ENCODE data around the gene ABI3BP.

ABI3BP gene

DNA sequence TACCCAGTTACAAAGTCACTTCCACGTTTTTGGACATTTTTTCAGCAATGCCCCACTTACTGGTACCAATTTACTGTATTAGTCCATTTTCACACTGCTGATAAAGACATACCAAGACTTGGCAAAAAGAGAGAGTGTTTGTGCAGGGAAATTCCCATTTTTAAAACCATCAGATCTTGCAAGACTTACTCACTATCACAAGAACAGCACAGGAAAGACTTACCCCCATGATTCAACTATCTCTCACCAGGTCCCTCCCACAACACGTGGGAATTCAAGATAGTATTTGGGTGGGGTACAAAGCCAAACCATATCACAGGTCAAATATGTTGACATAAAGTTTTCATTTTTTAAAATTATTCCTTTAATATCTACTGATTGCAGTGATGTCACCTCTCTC is 16.2 kb upstream of the ABI3BP start:
- Mint-ChIP-seq H3K4me3 (no peak overlapping the region), H3K9me3 (peaks cover 15% of the 10 kb centered on the region), H3K27ac (no peak overlapping the region), H3K27me3 (peaks cover 9% of the 10 kb centered on the region), H3K36me3 (no peaks in the 10 kb centered on the region), H3K4me1 (no peaks in the 10 kb centered on the region)
- no peak for ATAC-seq

DNA sequence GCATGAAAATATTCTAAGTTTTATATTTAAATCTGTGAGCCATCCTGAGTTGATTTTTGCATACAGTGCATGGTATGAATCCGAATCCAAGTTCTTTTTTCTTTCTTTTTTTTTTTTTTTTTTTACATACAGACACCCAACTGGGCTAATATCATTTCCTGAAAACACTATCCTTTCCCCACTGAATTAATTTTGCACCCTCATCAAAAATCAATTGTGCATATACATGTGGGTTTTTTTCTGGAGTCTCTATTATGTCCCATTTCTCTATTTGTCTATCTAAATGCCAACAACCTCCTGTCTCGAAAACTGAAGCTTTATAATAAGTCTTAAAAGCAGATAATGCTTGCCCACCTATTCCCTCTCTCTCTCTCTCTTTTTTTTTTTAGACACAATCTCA is 5.9 kb upstream of the ABI3BP start:
- no peaks in the 10 kb centered on the region for H3K36me3 Mint-ChIP-seq
- H3K9me3 Mint-ChIP-seq = peaks cover 9% of the 10 kb centered on the region
- ATAC-seq = no peak
- no peaks in the 10 kb centered on the region for H3K27me3 Mint-ChIP-seq
- H3K27ac Mint-ChIP-seq = no peak overlapping the region
- H3K4me1 Mint-ChIP-seq = no peaks in the 10 kb centered on the region
- no peak overlapping the region for H3K4me3 Mint-ChIP-seq

DNA sequence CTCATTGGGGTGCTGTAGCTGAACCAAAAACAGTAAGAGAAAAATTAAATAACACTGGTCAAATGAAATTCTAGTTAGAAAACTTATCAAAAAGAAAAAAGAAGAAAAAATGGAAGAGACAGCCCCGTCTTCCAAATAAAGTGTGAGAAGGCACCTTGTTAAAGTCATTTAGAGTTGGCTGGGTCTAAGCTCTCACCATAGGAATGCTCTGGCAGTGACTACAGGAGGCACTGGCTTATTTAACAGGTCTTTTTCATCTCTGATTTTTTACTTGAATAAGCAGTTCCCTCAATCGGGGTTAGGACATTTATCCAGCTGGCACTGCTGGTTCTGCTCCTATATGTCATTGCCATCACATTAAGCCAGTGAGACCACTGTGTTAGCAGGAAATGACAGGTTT is 1.6 kb upstream of the ABI3BP start:
- H3K4me1 Mint-ChIP-seq = no peaks in the 10 kb centered on the region
- no peak overlapping the region for H3K4me3 Mint-ChIP-seq
- no peaks in the 10 kb centered on the region for H3K36me3 Mint-ChIP-seq
- H3K27me3 Mint-ChIP-seq = no peaks in the 10 kb centered on the region
- no peak overlapping the region for H3K27ac Mint-ChIP-seq
- no peaks in the 10 kb centered on the region for H3K9me3 Mint-ChIP-seq
- ATAC-seq = no peak

DNA sequence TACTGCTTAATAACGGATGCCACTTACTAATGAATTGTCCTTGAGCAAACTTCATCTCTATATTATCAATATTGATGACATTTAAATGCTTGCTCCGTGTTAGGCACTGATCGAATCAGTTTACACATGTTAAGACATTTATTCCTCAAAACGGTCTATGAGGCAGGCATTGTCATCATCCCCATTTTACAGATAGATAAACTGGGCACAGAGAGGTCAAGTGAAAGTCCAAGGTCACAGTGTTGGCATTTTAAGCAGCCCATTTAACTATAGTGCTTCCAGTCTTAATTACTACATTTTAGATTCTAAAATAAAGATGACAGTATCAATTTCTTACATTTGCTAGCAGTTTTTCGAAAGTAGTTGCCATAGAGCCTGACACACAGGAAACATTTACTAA is 966 bp upstream of the ABI3BP start:
- ATAC-seq = no peak
- Mint-ChIP-seq H3K27ac (no peak overlapping the region), H3K9me3 (no peaks in the 10 kb centered on the region), H3K4me3 (no peak overlapping the region), H3K36me3 (no peaks in the 10 kb centered on the region), H3K27me3 (no peaks in the 10 kb centered on the region), H3K4me1 (no peaks in the 10 kb centered on the region)

DNA sequence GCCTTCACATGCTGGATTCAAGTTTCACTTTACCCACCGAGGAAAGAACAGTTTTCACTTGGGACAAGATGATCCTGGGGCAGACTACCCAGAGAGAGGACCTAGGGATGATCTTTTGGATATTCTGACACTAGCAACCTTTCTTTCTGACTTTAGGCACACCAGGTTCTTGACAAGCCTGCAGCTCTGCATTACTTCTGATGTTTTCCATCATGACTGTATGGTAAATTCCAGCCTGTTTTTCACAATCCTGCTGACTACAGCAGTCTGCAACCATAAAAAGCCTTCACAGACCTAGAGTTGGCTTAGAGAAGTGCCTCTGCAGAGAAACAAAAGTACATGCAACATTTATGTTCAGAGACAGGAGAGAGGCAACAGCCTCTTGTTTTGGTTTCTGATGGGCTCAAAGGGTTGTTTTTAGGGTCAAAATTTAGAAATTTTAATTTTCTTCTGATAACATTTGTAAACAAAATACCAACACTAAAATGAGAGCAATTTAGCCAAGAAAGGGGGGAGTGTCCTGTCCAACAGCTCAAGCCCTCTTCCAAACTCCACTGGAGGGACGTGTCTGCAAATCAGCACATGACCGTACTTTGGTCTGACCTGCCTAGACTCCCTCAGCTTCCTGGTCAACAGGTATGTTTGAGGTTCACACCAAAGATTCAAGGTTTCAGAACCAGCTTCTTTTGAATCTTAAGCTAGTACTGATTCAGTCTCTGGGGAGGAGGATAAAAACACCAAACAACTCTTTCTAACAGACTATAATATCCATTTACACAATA is 799 bp downstream of the ABI3BP start:
- Mint-ChIP-seq H3K36me3 (no peaks in the 10 kb centered on the region), H3K27me3 (no peaks in the 10 kb centered on the region), H3K27ac (no peak overlapping the region), H3K4me3 (no peak overlapping the region), H3K4me1 (no peaks in the 10 kb centered on the region), H3K9me3 (no peaks in the 10 kb centered on the region)
- no peak for ATAC-seq

DNA sequence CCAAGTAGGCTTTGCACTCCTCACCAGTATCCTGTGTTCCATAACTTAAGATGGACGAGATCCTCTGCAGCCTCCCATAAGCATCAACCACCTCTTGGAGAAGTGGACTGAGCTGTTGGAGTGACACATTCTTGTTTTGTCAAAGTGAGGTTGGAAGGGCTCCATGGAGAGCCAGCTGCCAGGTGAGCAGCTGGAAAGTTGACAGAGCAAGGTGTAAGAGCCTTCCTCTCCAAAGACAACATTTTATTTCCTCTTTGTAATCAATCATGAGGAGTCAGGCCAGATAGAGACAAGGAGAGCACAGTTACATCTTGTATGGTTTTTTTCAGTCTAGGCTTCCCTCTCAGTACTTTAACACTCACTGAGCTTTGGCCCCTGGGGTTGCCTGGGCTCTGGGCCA is 5.1 kb downstream of the ABI3BP start:
- Mint-ChIP-seq H3K4me3 (no peak overlapping the region), H3K4me1 (no peaks in the 10 kb centered on the region), H3K27ac (no peak overlapping the region), H3K36me3 (no peaks in the 10 kb centered on the region), H3K9me3 (no peaks in the 10 kb centered on the region), H3K27me3 (no peaks in the 10 kb centered on the region)
- ATAC-seq = no peak

DNA sequence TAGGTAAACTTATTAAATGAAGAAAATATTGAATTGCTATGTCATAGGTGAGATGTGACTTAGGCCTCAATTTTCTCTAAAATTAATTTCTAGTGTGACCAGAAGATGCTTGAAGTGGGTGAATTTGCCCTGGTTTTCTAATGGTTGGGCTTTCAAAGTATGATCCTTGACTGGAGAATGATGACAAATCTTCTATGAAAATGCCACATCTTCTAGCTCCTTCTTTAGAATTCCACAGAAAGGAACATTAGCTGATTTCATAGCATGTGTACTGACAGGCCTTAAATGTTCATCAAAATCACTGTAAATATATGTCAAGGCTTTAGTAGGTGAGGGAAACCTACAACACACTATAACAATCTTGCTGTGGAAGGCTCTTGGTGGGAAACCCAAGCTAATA is 8.9 kb downstream of the ABI3BP start:
- H3K9me3 Mint-ChIP-seq = no peaks in the 10 kb centered on the region
- no peaks in the 10 kb centered on the region for H3K36me3 Mint-ChIP-seq
- no peaks in the 10 kb centered on the region for H3K27me3 Mint-ChIP-seq
- ATAC-seq = no peak
- no peak overlapping the region for H3K4me3 Mint-ChIP-seq
- H3K4me1 Mint-ChIP-seq = no peaks in the 10 kb centered on the region
- H3K27ac Mint-ChIP-seq = no peak overlapping the region

DNA sequence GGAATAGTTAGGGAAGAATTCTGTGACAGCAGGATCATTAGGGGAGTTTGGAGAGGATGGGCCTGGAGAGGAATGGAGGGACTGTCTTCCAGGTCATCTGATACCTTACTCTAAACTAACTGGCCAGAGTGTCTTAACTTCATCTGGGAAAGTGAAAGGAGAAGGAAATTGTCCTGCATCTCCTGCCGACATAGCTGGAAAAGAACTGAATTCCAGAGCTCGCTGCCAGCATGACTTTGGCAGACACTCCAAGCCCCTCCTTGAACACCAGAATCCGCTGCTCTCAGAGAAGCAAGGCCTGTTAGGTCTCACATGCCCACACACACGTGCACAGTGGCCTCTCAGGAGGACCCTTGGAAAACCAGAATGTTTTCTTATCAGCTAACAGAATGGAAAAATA is 10.5 kb downstream of the ABI3BP start:
- Mint-ChIP-seq H3K27me3 (no peaks in the 10 kb centered on the region), H3K27ac (no peak overlapping the region), H3K36me3 (no peaks in the 10 kb centered on the region), H3K4me1 (no peaks in the 10 kb centered on the region), H3K4me3 (no peak overlapping the region), H3K9me3 (no peaks in the 10 kb centered on the region)
- no peak for ATAC-seq

DNA sequence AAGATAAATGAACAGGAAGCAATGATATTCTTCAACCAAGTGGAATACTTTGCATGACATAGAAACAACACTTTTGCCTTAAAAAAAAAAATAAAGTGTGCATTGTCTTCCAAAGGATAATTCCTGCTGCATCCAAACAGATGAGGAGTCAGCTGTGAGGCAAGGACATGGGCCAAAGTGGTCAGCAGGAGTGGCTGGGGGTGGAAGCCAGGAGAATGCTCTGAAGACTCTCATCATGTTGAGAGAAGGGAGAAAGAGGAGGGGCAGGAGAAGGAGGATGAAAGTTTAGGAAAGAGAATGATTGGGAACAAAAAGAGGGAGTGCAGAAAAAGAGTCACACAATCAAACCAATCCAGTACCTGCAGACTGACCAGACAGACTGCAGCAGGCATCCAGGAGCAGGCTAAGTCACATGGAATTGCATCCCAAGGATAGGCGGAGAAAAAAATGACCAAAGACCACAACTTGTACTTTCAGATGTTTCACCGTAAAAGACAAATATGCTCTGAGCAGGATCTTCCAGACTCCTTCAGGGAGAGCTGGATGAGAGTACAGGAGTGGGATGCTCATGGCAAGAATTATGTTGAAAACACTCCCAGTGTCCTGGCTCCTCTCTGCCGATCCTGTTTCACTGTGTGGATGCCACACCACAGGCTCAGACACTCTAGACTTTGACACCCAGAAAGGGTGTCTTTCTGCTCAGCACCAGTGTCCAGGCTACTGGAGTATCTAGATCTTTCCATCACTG is 11.9 kb downstream of the ABI3BP start:
- H3K27ac Mint-ChIP-seq = no peak overlapping the region
- no peaks in the 10 kb centered on the region for H3K36me3 Mint-ChIP-seq
- H3K4me1 Mint-ChIP-seq = no peaks in the 10 kb centered on the region
- H3K4me3 Mint-ChIP-seq = no peak overlapping the region
- no peak for ATAC-seq
- H3K27me3 Mint-ChIP-seq = no peaks in the 10 kb centered on the region
- no peaks in the 10 kb centered on the region for H3K9me3 Mint-ChIP-seq

DNA sequence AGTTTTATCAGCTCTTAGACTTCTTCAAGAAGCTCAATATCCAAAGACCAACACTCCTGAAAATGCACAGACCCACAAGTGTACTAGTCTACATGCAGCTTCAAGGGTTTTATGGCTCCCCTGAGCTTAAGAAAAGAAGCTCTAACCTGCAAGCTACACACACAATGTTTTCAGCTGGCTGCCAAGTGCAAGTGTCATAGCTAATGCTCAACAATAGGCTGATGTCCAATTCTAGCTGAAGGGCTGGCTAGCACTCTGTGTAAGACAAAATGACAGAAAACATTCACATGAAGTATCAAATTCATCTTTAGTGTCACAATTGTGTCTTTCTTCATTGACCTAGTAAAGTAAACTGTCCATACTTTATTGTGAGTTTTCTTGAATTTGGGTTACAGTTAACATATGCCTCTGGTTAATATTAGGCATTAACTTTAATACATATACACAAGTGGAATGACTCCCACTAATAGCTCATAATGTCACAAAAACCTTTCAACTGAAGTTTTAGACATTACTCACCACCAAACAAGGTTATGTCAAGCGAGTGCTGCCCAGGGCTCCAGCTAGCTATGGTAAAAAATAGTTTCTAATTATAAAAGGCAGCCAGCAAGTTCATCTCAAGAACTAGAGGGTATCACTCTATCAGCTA is 15.1 kb downstream of the ABI3BP start:
- ATAC-seq = no peak
- H3K27ac Mint-ChIP-seq = no peak overlapping the region
- no peaks in the 10 kb centered on the region for H3K4me1 Mint-ChIP-seq
- no peaks in the 10 kb centered on the region for H3K9me3 Mint-ChIP-seq
- no peaks in the 10 kb centered on the region for H3K36me3 Mint-ChIP-seq
- no peaks in the 10 kb centered on the region for H3K27me3 Mint-ChIP-seq
- H3K4me3 Mint-ChIP-seq = no peak overlapping the region

DNA sequence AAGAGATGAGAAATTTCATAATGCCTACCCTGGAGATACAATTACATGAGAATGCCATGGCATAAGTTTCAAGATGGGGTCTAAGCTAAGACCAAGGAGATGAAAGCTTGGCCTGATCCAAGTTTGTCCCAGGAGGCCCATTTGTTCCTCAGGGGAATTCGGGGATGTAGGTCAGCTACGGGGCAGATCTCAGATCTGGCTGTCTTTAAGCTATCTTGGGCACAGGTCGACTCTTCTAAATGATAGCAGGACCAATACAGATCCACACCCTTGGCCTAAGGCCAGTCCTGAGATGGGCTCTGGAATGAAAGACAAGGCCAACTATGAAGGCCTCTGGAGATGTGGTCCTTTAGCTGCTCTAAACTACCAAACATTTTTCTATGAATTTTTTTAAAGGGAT is 16.6 kb downstream of the ABI3BP start:
- no peak overlapping the region for H3K27ac Mint-ChIP-seq
- H3K4me1 Mint-ChIP-seq = no peaks in the 10 kb centered on the region
- no peaks in the 10 kb centered on the region for H3K27me3 Mint-ChIP-seq
- no peaks in the 10 kb centered on the region for H3K36me3 Mint-ChIP-seq
- no peaks in the 10 kb centered on the region for H3K9me3 Mint-ChIP-seq
- H3K4me3 Mint-ChIP-seq = no peak overlapping the region
- no peak for ATAC-seq

DNA sequence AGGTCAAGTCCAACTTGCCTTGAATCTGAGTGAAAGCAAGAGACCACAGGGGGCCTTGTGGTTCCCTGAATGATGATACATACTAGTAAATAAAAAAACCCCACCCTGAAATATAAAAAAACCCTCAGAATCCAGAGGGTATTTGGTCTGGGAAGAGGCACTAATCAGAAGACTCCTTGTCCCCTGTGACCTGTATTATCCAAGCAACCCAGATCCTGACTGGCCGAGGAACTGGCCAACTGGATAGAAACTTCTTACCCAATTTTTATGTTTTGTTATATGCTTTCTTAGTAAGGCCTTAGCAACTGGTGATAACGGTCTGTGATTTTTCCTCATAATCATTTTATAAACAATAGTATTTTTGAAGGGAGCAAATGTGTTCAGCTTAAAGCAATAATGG is 17.5 kb downstream of the ABI3BP start:
- no peaks in the 10 kb centered on the region for H3K9me3 Mint-ChIP-seq
- no peaks in the 10 kb centered on the region for H3K36me3 Mint-ChIP-seq
- H3K27ac Mint-ChIP-seq = no peak overlapping the region
- no peaks in the 10 kb centered on the region for H3K4me1 Mint-ChIP-seq
- H3K27me3 Mint-ChIP-seq = no peaks in the 10 kb centered on the region
- no peak for ATAC-seq
- H3K4me3 Mint-ChIP-seq = no peak overlapping the region

DNA sequence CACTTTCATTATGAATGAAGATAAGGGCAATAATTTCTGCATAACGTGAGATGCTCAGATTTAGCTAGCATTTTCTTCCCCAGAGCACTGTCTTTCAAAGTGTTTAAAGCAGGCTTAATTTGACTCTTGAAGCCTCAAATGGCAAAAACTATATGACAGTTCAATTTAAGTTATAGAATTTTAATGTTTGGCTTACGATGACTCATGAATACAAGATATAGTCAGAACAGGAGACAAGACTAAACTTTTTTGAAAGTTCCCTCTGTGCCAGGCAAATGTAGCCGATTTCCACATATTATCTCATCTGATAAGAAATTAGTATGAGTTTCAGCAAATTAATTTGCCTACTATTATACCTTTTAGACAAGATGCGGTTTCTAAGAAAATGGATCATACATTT is 19.6 kb downstream of the ABI3BP start:
- no peak for ATAC-seq
- Mint-ChIP-seq H3K4me3 (no peak overlapping the region), H3K27me3 (no peaks in the 10 kb centered on the region), H3K9me3 (no peaks in the 10 kb centered on the region), H3K4me1 (no peaks in the 10 kb centered on the region), H3K36me3 (no peaks in the 10 kb centered on the region), H3K27ac (no peak overlapping the region)

DNA sequence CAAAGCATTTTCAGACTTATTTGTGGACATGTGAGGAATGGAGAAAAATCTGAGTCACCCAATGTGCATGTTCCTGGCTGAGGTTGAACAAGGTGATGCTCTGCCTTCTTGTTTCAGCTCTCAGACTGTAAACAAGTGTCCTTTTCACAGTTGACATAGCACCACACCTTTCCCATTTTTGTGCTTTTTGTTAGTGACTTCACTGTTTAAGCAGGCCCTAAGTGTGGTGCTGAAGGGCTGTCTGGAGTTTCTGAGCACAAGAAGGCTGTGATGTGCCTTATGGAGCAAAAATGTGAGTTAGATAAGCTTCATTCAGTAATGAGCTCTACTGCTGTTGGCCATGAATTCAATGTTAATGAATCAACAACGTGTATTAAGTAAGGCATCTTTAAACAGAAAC is 20.4 kb downstream of the ABI3BP start:
- Mint-ChIP-seq H3K9me3 (no peaks in the 10 kb centered on the region), H3K27me3 (no peaks in the 10 kb centered on the region), H3K36me3 (no peaks in the 10 kb centered on the region), H3K4me3 (no peak overlapping the region), H3K4me1 (no peaks in the 10 kb centered on the region), H3K27ac (no peak overlapping the region)
- no peak for ATAC-seq

DNA sequence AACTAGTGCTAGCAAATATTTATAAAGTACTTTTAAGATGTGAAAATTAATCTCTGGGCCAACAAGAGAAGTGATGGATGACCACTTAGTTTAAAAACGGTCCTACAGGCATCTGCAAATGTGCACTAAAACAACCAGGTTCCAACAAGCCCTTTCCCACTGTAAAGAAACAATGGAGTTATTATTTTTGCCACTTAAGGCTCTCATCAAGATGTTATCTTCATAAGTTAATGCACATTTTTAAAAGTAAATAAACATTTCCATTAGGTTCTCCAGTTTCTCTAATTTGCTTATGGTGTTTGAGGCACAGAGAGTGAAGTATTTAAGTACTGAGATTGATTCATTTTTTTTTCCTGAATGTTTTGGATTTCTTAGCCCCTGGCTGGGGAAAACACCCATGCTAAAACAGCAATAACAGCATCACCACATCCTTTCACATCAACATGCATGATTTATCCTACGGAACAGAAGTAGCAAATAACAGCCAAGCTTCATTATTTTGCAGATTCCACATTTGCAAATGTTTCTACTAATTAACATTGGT is 20.8 kb downstream of the ABI3BP start:
- Mint-ChIP-seq H3K27me3 (no peaks in the 10 kb centered on the region), H3K27ac (no peak overlapping the region), H3K4me1 (no peaks in the 10 kb centered on the region), H3K36me3 (no peaks in the 10 kb centered on the region), H3K4me3 (no peak overlapping the region), H3K9me3 (no peaks in the 10 kb centered on the region)
- no peak for ATAC-seq

DNA sequence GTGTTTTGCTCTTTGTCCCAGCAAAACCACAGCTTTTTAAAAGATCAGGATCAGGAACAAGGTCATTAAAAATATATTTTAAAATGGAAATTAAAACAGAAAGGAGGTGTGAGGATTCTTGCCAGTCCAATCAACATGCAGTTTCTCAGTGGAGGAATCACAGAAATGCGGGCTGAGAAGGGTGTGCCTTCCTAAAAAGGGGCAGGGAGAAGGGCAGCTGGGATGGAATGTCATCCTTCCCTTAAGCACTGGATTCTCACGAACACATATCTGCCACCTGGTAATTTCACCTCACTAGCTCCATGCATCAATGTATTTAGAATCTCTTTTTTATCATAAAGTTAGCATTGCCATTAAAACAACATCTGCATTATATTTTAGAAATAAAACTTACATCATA is 21.4 kb downstream of the ABI3BP start:
- ATAC-seq = no peak
- Mint-ChIP-seq H3K36me3 (no peaks in the 10 kb centered on the region), H3K4me3 (no peak overlapping the region), H3K4me1 (no peaks in the 10 kb centered on the region), H3K27ac (no peak overlapping the region), H3K9me3 (no peaks in the 10 kb centered on the region), H3K27me3 (no peaks in the 10 kb centered on the region)
